Psoas muscle (tissue), 8 donors: ENCODE measurements around the gene ST3GAL4. TPM values are rescaled to one million over a fixed set of nuclear protein-coding genes. Genes with fewer than 3 reads are reported as not detected.

Source experiments
- ATAC-seq, 4 donors: fragments of 200-7000 bp; cut with Tn5 transposase; one replicate each; pipeline ENCODE4 v1.9.1; 2020; ENCODE audit warnings: moderate library complexity in 3 of 4, mild to moderate bottlenecking in 2 of 4
- DNase-seq, 2 donors: peaks; one replicate each; pipeline ENCODE4 v3.0.0-alpha.2; 2020
- H3K27ac ChIP-seq: fragments of 200-600 bp; one replicate; pipeline ENCODE4 v1.8.0; 2022
- H3K27me3 ChIP-seq, 3 donors: fragments of 200-600 bp in 1 of 3; one replicate each; pipeline versions ENCODE4 v1.6.1 to v1.8.0; 2013 to 2022; ENCODE audit warnings: low read length in 2 of 3, mild to moderate bottlenecking in 2 of 3, moderate library complexity in 1 of 3; ENCODE audit not compliant: insufficient read depth in 3 of 3
- H3K36me3 ChIP-seq, 2 donors: fragments of 200-600 bp in 1 of 2; one replicate each; pipeline versions ENCODE4 v1.6.1 to v1.8.0; 2013 to 2022; ENCODE audit warnings: low read depth in 1 of 2, mild to moderate bottlenecking in 1 of 2, moderate library complexity in 1 of 2; ENCODE audit not compliant: insufficient read depth in 1 of 2
- H3K4me1 ChIP-seq: fragments of 200-600 bp; one replicate; pipeline ENCODE4 v1.8.0; 2022
- H3K4me3 ChIP-seq: fragments of 200-600 bp; one replicate; pipeline ENCODE4 v1.8.0; 2022; ENCODE audit warnings: mild to moderate bottlenecking
- H3K9me3 ChIP-seq: fragments of 200-600 bp; one replicate; pipeline ENCODE4 v1.8.0; 2022
- CTCF ChIP-seq: fragments of 200-600 bp; IDR thresholded peaks from one replicate; pipeline ENCODE4 v1.8.0; 2022; ENCODE audit warnings: antibody characterized with exemption
- WGBS, 3 donors: extraction: QIAGEN DNeasy Blood & Tissue Kit; methylation state at CpG; one replicate each; pipeline versions ENCODE4 v1.1.6 to v1.1.7; 2013; 5-methylcytosine and 5-hydroxymethylcytosine counted together
- intact Hi-C, 2 donors: fragments of 100-400 bp; cut with DNase I; formaldehyde crosslinking; loops; one replicate each; pipeline versions ENCODE4 v1.11.0 to v1.14.2; 2022
- polyA plus RNA-seq, 3 donors: library from polyadenylated mRNA; stranded (reverse); fragments of 200-250 nt; gene quantifications; one replicate each; pipeline ENCODE4 v1.2.3, GENCODE V29; 2013
- total RNA-seq, 4 donors: library from RNA; stranded (reverse); fragmentation: NEBNext Ultra II Directional in 2 of 4; extraction: Animal tissue kit (Norgen Biotek cat#: 25700) in 2 of 4; gene quantifications; one replicate each; pipeline versions ENCODE4 v1.2.1 to v1.2.4, GENCODE V29; 2021 to 2023
- donor health status: healthy with polysubstance abuse.
- donor health status: DM: no; HTN: no; CAD: no; lungs with moderate emphysema.
- donor health status: Bipolar disorder and iron deficiency.
- donor health status: healthy.
- donor health status: DM: yes; HTN: yes; CAD: no.
- donor health status: DM: no; HTN: no; CAD: no.
- donor health status: DM: no; HTN: no; CAD: no.
- donor health status: DM: yes; HTN: yes; CAD: no.

The ST3GAL4 gene
- total and polyA plus RNA-seq, 7 donors: 3.5 to 9.3 (median 4.7) TPM

- 49 to 62% (median 50%) methylated on average over 2 of the region's 2 CpGs for WGBS, 3 donors
- no peaks in the 10 kb centered on the region for H3K4me1 ChIP-seq
- H3K27me3 ChIP-seq: no peaks in the 10 kb centered on the region
- H3K4me3 ChIP-seq: no peak overlapping the region
- no peaks in the 10 kb centered on the region for H3K9me3 ChIP-seq
- ATAC-seq: peak; percentile 56 to 70 (median 64)
- TF ChIP-seq CTCF: no peak
- peak in 1 of 2 donors; percentile 23 for DNase-seq
- H3K36me3 ChIP-seq: no peaks in the 10 kb centered on the region
- H3K27ac ChIP-seq: no peak overlapping the region
- intact Hi-C loops: no loop called here
Observed at GRCh38 chr11:126423154-126423553, 67.7 kb downstream of the ST3GAL4 start.

- ATAC-seq (no peak), DNase-seq (peak in 1 of 2 donors; percentile 34)
- H3K4me3 ChIP-seq: no peak overlapping the region
- H3K36me3 ChIP-seq: no peaks in the 10 kb centered on the region
- TF ChIP-seq CTCF: no peak
- no peaks in the 10 kb centered on the region for H3K9me3 ChIP-seq
- no peak overlapping the region for H3K27ac ChIP-seq
- intact Hi-C loops: no loop called here
- whole genome bisulfite sequencing, 3 donors: 77 to 83% (median 82%) methylated on average over 10 to 11 of the region's 11 CpGs
- no peaks in the 10 kb centered on the region for H3K27me3 ChIP-seq
- no peaks in the 10 kb centered on the region for H3K4me1 ChIP-seq
Observed at GRCh38 chr11:126423743-126424142, 68.3 kb downstream of the ST3GAL4 start.

GRCh38 chr11:126424471-126425039 lies 69.1 kb downstream of the ST3GAL4 start:
- no peaks in the 10 kb centered on the region for H3K4me1 ChIP-seq
- H3K36me3 ChIP-seq: no peaks in the 10 kb centered on the region
- no peak overlapping the region for H3K4me3 ChIP-seq
- H3K27me3 ChIP-seq: no peaks in the 10 kb centered on the region
- H3K27ac ChIP-seq: no peak overlapping the region
- DNase-seq (peak in 1 of 2 donors; percentile 52), ATAC-seq (no peak)
- no peaks in the 10 kb centered on the region for H3K9me3 ChIP-seq
- 79 to 81% (median 80%) methylated on average over 30 of the region's 30 CpGs for WGBS, 3 donors
- no peak for TF ChIP-seq CTCF
- intact Hi-C loops: no loop called here

- H3K4me3 ChIP-seq: no peak overlapping the region
- H3K9me3 ChIP-seq: no peaks in the 10 kb centered on the region
- TF ChIP-seq CTCF: no peak
- DNase-seq (no peak), ATAC-seq (no peak)
- no peaks in the 10 kb centered on the region for H3K27me3 ChIP-seq
- no peaks in the 10 kb centered on the region for H3K4me1 ChIP-seq
- 82 to 94% (median 91%) methylated on average over 3 of the region's 3 CpGs for WGBS, 3 donors
- no peak overlapping the region for H3K27ac ChIP-seq
- H3K36me3 ChIP-seq: no peaks in the 10 kb centered on the region
- intact Hi-C loops: no loop called here
Observed at GRCh38 chr11:126426106-126426505, 70.6 kb downstream of the ST3GAL4 start.
